22Rv1 (cell line): ENCODE data around the gene PDE2A.

Source experiments
- CTCF ChIP-seq: fragments of 450-650 bp; IDR thresholded peaks from 2 replicates; pipeline ENCODE4 v1.5.1; 2017; ENCODE audit warnings: mild to moderate bottlenecking
- ZFX ChIP-seq: fragments of 450-650 bp; IDR thresholded peaks from 2 replicates; pipeline ENCODE4 v1.6.1; 2017; ENCODE audit warnings: antibody characterized with exemption, borderline replicate concordance

GRCh38 chr11:72617080-72617762 is 57.0 kb downstream of the PDE2A start:
- TF ChIP-seq CTCF (no peak), ZFX (no peak)
